Ramos (cell line): ENCODE data around the gene THSD7A.

Source experiments
- in situ Hi-C: fragments of 300-500 bp; cut with MboI; formaldehyde crosslinking; loops from one replicate; pipeline ENCODE4 v1.14.3; 2022; ENCODE audit warnings: low sequenced_read_pairs; ENCODE audit not compliant: unreplicated experiment

Gene THSD7A

DNA sequence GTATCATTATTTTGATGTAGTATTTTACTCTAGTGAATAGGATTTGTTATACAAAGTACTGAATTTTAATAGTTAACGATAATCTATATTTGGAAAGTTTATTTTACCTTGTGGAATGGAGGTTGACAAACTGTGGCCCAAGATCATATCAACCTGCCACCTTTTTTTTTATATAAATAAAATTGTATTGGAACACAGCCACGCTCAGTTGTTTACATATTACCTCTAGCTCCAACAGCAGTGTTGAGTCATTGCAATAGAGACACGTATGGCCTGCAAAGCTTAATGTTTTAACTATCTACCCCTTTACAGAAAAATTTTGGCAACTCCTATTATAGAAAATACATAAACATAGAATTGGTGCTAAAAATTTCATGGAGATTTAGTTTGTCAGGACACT is 239.3 kb downstream of the THSD7A start:
- in situ Hi-C loops = no loop called here

DNA sequence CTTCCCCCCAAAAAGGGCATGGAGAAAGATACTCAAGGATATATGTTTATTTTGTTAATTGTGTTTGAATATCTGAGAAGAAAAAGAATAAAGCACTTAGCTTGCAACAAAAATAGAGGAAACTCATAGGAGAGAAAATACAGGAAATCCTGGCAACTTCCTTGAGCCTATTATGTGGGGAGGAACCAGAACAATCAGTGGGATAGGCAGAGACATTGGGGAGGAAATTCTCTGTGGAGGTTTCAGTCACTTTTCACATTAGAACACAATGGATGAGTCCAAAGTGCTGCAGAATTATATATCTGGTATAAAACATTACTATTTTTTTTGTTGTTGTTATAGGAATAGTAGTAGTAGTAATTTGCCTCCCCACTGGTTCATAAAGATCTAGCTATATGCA is 240.1 kb downstream of the THSD7A start:
- in situ Hi-C loops = no loop called here

DNA sequence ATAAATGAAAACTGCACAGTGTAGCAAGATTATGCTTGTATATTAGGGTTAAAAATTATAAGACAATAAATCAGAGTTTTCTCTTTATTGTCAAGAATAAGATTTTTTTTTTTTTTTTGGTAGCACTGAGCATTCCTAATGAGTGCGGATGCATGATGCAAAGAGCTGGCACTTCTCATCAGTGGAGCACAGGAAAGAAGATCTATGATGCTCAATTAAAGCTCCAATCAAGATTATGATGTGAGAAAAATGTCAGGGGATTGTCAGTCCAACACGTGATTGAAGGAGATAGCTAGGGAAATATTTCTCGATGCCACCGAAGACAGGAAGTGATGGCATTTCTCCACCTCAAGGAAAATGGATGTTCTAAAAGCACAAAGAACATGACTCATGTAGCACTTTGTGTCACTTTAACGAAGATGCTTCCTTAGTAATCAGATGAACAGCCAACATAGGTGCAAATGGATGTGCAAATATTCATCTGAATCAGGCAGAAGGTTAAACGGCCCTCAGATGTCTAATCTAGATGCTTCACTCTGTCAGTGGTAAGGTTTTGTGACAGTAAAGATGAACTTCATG is 240.9 kb downstream of the THSD7A start:
- in situ Hi-C loops = no loop called here

DNA sequence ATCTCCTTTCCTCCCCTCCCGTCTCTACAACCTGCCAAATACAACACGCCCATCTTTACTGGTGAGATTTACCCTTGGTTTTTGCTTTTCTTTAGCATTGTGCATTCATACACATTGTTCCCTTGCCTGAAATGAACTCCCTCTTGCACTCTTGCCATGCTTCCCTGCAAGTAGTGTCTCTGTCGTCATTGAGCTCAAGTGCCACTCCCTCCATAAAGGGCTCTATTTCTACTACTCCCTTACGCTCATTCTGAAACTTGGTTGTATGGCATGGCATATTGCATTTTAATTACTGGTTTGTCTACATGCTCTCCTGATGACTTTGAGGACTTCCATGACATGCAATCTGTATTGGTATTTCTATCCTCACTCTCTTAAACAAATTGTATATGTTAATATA is 242.7 kb downstream of the THSD7A start:
- in situ Hi-C loops = no loop called here

DNA sequence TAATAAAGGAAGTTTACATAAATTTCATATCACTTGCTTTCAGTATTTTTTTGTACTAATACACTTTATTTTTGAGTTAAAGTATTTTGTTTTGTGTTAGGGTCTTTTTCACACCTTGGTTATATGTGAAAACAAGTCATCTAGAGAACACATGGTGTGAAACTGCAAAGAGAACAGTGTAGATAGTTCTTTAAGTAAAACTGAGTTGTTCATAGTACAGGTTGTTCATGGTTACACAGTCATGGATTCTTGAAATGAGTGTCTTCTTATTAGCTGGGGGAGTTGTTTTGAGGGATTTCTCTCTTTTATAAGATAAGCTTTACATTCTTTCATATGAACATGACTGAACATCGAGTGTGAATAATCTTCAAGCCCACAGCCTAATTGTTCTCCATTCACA is 244.2 kb downstream of the THSD7A start:
- in situ Hi-C loops = no loop called here

DNA sequence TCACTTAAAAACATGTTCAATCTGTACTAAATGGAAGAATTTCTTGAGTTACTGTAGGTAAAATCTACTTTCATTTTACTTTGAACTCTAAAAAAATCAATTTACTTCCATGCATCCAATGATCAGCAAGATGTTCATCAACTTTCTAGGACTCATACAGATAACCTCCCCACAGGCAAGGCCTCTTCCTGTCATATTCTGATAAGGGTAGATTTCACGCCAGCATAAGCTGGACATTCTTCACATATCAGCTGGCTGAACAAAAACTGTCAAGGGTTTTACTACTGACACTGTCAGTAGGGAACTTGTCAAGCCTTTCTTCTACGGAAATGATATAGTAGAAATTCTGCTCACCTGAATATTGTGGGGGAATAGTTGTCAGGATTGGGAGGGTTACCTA is 244.9 kb downstream of the THSD7A start:
- in situ Hi-C loops = no loop called here

DNA sequence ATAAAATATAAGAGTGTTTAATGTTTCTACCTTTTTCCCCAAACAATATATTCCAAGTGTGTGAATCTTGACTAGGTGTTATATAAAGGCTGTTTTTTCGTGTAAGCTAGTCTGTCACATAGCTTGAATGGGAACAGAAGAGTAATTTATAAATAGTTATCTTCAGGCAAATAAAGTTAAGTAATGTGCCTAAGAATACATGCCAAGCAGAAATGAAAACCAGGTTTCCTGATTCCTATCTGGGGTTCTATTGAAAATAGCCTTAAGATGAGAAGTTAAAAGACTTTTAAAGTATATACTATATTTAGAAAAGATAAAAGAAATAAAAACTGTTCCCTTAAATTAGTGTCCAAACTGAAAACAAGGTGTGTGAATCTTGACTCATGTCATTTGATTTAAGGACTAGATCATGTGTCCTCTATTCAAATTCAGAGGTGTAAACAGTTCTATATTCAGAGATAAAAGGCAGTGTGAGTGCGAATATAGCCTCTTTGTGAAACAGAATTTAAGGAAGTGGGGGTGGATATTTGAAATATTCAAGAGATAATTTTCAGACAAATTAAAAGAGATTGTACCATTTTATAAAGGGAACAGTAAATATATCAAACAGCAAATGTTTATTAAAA is 247.5 kb downstream of the THSD7A start:
- in situ Hi-C loops = no loop called here

DNA sequence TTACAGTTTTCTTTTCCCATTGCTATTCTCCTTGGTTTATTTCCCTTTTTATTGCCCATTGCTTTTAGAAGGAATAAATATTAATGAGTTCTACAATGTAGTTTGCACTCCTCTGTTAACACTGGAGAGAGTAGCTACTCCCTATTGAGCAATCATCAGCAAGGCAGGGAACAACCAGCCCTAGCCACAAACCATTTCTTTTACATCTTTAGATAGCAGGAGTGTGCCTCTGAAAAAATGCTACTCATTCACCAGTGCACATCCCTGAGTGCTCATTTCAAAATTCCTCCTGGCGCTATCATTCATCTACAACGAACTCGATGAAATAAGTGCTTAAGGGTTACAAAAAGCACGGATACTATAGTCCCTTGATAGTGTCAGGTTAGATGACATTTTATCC is 252.9 kb downstream of the THSD7A start:
- in situ Hi-C loops = no loop called here

DNA sequence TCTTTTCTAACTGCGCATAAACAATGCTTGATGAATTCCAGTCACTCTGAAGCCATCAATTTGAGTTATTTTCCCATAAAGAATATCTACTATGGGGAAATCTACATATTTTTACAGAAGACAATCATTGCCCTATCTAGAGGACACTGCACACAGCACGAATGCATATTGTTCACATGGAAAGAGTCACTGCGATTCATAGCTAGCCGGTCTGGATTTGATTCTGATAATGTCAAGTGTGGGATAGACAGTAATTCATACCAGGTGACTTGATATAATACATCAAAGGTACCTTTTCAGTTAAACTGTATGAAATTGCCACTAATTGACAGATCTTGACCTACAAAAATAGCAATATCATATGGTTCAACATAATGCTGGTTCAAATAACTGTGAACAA is 255.7 kb downstream of the THSD7A start:
- in situ Hi-C loops = no loop called here

DNA sequence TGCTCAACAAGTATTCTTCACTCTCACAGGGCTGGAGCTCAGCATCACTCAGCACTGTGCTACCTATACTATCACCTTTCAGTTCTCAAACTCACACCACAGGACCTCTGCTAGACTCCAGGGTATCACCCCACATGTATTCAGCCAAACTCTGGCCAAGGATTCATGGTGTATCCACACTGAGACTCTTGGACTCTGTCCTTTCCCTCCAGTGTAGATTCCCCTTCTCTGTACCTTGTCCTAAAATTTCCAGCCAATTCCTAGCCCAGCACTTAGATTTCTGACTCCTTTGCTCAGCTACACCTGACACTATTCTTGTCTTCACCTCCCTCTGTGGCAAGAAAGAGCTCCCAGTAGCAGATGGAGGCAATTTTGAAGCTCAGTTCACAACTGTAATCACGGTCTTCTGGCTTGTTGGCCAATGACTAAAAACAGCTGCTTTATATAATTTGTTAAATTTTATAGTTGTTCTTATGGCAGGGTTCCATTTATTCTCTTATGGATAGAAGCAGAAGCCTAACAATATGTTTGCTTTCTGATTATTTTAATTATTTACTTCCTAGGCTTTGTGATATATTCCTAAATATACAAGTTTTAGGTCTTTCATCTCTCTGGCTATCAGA is 258.8 kb downstream of the THSD7A start:
- in situ Hi-C loops = no loop called here

DNA sequence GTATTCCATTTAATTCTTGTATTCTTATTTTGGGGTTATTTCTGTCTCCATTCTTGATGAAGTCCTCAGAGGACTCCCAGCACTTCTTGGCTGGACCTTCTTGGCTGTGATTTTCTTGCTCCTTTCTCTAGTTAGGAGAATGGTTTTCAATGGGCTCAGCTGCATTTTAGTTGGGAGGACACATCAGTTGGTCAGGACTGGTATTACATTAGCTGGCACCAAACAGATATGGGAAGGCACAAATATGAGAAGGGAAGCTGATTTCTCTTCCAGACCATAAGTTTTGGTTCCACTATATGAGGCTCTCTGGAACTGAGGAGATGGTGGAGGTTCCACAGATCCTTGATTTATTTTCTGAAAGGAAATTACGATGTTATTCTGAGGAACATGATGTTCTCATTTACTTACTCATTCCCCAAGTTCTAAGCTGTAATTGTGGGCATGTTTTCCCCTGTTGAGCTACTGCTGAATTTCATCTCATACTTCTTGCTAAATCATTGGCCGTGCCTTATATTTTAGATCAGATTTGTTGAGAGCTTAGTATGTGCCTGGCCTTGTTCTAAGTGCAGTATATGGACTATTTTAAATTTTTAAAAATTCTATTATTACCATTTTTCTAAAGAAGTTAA is 261.0 kb downstream of the THSD7A start:
- in situ Hi-C loops = no loop called here

DNA sequence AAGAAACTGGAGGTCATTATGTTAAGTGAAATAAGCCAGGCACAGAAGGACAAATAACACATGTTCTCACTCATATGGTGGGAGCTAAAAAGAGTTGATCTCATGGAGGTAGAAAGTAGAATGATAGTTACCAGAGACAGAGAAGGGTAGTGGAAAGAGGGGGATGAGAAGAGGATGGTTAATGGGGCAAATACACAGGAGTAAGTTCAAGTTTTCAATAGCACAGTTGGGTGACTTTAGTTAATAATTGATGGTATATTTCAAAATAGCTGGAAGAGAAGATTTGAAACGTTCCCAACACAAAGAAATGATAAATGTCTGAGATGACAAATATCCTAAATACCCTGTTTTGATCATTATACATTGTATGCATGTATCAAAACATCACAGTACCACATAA is 261.8 kb downstream of the THSD7A start:
- in situ Hi-C loops = no loop called here

DNA sequence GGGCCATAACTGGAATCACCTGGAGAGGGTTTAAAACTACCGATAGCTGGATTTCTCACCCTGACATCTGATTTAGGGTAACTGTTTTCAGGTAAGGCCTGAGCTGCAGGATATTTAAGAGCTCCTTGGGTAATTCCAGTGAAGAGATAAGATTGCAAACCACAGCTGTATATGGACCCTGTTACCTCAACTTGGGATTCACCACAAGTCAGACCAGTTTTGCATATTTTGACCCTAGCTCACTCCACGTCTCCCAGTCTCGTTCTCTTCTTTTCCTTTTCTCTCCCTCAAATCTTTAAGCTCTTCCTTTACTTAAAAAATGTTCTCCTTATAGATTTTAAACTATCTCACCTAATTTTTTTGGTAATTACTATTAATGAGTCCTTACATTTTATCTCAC is 264.4 kb downstream of the THSD7A start:
- in situ Hi-C loops = no loop called here

DNA sequence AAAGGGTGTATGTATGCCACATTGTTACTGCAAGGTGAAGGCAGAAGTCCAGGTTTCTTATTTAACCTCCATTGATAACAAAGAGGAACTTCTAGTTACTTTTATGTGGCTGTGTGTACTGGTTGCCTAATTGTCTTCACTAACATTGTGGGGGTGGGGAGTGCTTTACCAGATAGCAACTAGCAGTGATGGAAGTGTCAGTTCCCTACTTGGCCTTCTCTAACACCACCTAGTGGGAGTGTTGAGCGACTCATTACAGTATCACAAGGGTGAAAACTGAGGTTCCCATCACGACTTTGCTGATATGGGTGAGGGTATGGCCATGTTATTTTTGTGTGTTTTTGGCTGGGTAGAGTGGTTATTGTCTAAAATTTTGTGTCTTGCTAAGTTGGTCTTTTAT is 274.4 kb downstream of the THSD7A start:
- in situ Hi-C loops = no loop called here

DNA sequence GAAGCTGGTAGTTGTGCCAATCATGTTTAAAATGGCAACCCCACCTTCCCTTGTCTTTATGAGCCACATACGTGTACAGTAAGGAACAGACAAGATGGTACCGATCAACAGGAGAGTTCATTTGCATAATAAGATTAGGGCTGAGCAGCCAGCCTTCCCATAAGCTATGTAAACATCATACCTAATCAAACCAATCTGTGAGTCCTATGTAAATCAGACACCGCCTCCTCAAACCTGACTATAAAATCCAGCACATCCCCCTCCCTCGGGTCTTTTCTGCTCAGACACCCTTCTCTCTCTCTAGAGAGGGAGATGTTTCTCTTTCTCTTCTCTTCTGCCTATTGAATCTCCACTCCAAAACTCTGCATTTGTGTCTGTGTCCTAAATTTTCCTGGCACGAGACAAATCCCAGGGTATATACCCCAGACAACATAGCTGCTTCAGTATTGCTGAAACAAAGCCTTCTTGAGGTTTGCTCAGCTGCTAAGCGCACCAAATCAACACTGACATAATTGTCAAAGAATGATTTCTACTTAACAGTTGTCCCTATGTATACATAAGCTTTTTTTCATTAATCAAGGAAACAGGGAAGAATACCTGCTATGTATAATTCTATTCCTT is 279.2 kb downstream of the THSD7A start:
- in situ Hi-C loops = no loop called here

DNA sequence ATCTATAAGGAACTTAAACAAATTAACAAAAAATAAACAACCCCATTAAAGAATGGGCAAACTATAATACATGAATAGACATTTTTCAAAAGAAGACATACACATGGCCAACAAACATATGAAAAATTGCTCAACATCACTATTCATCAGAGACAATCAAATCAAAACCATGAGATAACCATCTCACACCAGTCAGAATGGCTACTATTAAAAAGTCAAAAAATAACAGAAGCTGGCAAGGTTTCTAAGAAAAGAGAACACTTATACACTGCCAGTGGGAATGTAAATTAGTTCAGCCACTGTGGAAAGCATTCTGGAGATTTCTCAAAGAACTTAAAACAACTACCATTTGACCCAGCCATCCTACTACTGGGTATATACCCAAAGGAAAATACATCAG is 280.5 kb downstream of the THSD7A start:
- in situ Hi-C loops = no loop called here

DNA sequence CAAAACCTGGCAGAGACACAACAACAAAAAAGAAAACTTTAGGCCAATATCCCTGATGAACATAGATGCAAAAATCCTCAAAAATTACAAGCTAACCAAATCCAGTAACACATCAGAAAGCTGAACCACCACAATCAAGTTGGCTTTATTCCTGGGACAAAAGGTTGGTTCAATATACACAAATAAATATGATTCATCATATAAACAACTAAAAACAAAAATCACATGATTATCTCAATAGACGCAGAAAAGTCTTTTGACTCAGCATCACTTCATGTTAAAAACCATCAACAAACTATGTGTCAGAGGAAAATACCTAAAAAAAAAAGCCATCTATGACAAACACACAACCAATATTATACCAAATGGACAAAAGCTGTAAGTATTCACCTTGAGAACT is 283.5 kb downstream of the THSD7A start:
- in situ Hi-C loops = no loop called here

DNA sequence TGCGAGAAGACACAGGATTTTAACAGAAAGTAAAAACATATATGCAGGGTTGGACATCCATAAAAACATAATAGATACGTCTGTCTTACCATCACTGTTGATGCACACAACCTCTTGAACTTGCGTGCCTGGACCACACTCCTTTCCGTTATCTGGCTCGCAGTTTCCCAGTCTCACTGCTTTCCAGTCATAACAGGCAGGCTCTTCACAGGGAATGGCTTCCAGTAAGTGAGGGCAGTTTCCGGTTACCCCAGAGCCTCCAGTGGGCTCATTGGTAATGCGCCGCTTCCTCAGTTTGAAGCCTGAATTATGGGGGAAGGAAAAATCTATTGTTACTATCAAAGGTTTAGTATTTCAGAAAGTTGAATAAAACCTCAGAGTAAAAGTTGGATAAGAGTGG is 290.7 kb downstream of the THSD7A start:
- in situ Hi-C loops = no loop called here

DNA sequence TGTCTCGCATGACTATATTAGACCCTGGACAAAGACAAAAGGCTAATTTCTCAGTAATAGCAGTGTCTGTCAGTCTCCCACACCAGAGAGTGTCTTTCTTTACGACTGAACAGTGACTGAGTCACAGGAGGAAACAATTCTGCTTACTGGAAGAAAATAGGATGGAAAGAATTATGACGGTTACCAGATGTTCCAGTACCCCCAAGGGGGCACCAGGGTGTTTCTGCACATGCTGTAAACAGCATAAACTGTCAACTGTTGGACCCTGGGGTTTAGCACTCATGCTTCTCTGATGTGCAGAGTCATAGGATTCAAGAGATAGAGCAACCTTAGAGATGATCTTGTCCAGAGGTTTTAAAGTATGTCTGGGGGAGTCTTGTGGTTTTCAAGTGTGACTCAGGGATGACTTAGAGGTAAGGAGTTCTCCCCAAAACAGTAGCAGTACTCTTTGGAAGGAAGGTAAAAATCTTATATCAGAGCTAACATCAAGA is 291.7 kb downstream of the THSD7A start:
- in situ Hi-C loops = no loop called here

DNA sequence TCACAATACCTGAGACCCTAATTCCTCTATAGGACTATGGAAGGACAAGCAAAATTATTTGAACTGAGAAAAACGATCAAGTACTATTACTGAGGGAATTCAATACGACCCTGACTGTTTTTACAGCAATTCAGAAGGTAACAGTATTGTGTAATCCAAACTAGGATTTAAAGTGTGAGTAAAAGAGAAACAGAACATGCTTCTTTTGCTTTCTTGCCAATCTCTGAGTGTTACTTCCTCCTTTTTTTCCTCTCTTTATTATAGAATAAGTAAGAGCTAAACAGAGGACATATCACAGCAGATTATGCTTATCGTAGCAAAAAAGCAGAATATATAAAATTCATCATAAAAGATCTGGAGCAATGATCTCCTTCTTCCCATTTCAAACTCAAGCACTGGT is 292.1 kb downstream of the THSD7A start:
- in situ Hi-C loops = no loop called here

DNA sequence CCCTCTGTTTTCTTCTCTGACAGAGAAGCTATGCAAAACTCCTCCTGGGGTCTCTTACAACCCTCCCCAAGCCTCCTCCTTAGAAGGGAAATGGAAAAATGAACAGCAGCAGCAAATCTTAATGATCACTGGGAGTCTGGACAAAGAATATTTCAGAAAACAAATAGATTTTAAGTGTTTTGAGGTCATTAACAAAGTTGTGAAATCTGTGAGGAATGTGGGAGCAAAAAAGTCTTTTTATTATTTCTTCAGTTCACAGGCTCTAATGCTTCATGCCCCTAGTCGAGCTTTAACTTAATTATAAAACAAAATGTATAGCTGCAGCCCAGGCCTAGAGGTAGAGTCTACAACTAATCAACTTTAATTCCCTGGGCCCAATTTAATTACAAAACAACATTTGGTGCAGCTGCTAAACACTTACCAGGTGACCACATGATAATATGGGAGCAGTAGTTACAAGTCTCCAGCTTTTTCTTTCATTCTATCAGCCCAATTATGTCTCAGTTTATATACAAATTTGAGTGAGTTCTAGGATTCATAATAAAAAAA is 293.2 kb downstream of the THSD7A start:
- in situ Hi-C loops = no loop called here
